Neural cell (in vitro differentiated cells): ENCODE data around the gene CC2D1A. TPM values are rescaled to one million over a fixed set of nuclear protein-coding genes. Genes with fewer than 3 reads are reported as not detected.

ENCODE experiments used
- H2AFZ ChIP-seq: fragments of 200-600, 300-800 bp; sonication (generic), shearing (Covaris generic); 2 replicates; pipeline ENCODE4 v1.6.0; 2014; ENCODE audit warnings: low read depth, mild to moderate bottlenecking, antibody characterized with exemption, low read length, moderate library complexity
- H3F3A ChIP-seq: fragments of 200-600 bp; shearing (Covaris generic); 2 replicates; pipeline ENCODE4 v1.6.1; 2016; ENCODE audit warnings: mild to moderate bottlenecking, moderate library complexity, mixed read lengths, antibody characterized with exemption, low read length; ENCODE audit not compliant: insufficient read depth, poor library complexity, severe bottlenecking
- H3K27ac ChIP-seq: fragments of 200-600, 300-800 bp; sonication (generic), shearing (Covaris generic); 2 replicates; pipeline ENCODE4 v1.5.1; 2014; ENCODE audit warnings: mild to moderate bottlenecking, low read length, moderate library complexity
- H3K27me3 ChIP-seq: fragments of 300-800, 200-600 bp; sonication (generic), shearing (Covaris generic); 2 replicates; pipeline ENCODE4 v1.6.0; 2014; ENCODE audit warnings: mild to moderate bottlenecking, low read depth, low read length, moderate library complexity; ENCODE audit not compliant: insufficient read depth
- H3K36me3 ChIP-seq: fragments of 300-800, 200-600 bp; sonication (generic), shearing (Covaris generic); 2 replicates; pipeline ENCODE4 v1.5.1; 2014; ENCODE audit warnings: mild to moderate bottlenecking, antibody characterized with exemption, low read length, moderate library complexity; ENCODE audit not compliant: insufficient read depth
- H3K4me2 ChIP-seq: fragments of 300-800, 200-600 bp; sonication (generic), shearing (Covaris generic); 2 replicates; pipeline ENCODE4 v1.6.0; 2014; ENCODE audit warnings: mild to moderate bottlenecking, low read length
- H3K4me3 ChIP-seq: fragments of 300-800, 200-600 bp; sonication (generic), shearing (Covaris generic); 2 replicates; pipeline ENCODE4 v1.5.1; 2014; ENCODE audit warnings: mild to moderate bottlenecking, low read length, moderate library complexity
- H3K79me2 ChIP-seq: fragments of 200-600 bp; shearing (Covaris generic); replicated peaks from 2 replicates; pipeline ENCODE4 v1.6.0; 2014; ENCODE audit warnings: mild to moderate bottlenecking, low read length, moderate library complexity; ENCODE audit not compliant: insufficient read depth
- H3K9ac ChIP-seq: fragments of 300-800, 200-600 bp; sonication (generic), shearing (Covaris generic); 2 replicates; pipeline ENCODE4 v1.6.1; 2016; ENCODE audit warnings: mild to moderate bottlenecking, low read length, mixed read lengths
- H3K9me2 ChIP-seq: fragments of 200-600 bp; shearing (Covaris generic); 2 replicates; pipeline ENCODE4 v1.6.1; 2016; ENCODE audit warnings: mild to moderate bottlenecking, low read length, mixed read lengths; ENCODE audit not compliant: insufficient read depth
- H3K9me3 ChIP-seq: fragments of 200-600, 300-800 bp; sonication (generic), shearing (Covaris generic); 2 replicates; pipeline ENCODE4 v1.6.1; 2016; ENCODE audit warnings: mild to moderate bottlenecking, mixed run types, low read length, moderate library complexity, mixed read lengths
- H4K20me1 ChIP-seq: fragments of 200-600 bp; shearing (Covaris generic); 2 replicates; pipeline ENCODE4 v1.6.1; 2016; ENCODE audit warnings: mild to moderate bottlenecking, mixed run types; ENCODE audit not compliant: insufficient read depth
- EP300 ChIP-seq: fragments of 450-650 bp; conservative IDR thresholded peaks from 2 replicates; pipeline ENCODE4 v1.6.1; 2014; ENCODE audit warnings: antibody characterized with exemption, mild to moderate bottlenecking, moderate library complexity; ENCODE audit not compliant: poor library complexity, severe bottlenecking
- EZH2 ChIP-seq: fragments of 200-600, 300-800 bp; shearing (Covaris generic), sonication (generic); IDR thresholded peaks from 2 replicates; pipeline ENCODE4 v1.6.1; 2014; ENCODE audit warnings: antibody characterized with exemption, low read length, borderline replicate concordance, mild to moderate bottlenecking; ENCODE audit not compliant: insufficient read depth, poor library complexity, severe bottlenecking
- MXI1 ChIP-seq: fragments of 450-650 bp; conservative IDR thresholded peaks from 2 replicates; pipeline ENCODE4 v1.6.1; 2014; ENCODE audit warnings: antibody characterized with exemption, mild to moderate bottlenecking; ENCODE audit not compliant: poor library complexity, severe bottlenecking
- POLR2AphosphoS5 ChIP-seq: IDR thresholded peaks from 2 replicates; pipeline ENCODE4 v1.6.1; 2012
- RAD21 ChIP-seq: fragments of 450-650 bp; conservative IDR thresholded peaks from 2 replicates; pipeline ENCODE4 v1.6.1; 2014; ENCODE audit warnings: antibody characterized with exemption, mild to moderate bottlenecking, moderate library complexity
- SMC3 ChIP-seq: fragments of 450-650 bp; conservative IDR thresholded peaks from 2 replicates; pipeline ENCODE4 v1.6.1; 2014; ENCODE audit warnings: antibody characterized with exemption, mild to moderate bottlenecking, moderate library complexity; ENCODE audit not compliant: poor library complexity
- TAF1 ChIP-seq: IDR thresholded peaks from 2 replicates; pipeline ENCODE4 v1.6.1; 2012; ENCODE audit warnings: low read depth
- polyA plus RNA-seq: library from polyadenylated mRNA; depleted of rRNA; stranded (reverse); fragments of >200 nt; gene quantifications from 2 replicates; pipeline ENCODE4 v1.2.3, GENCODE V29; 2014
- TF ChIP-seq, protein P1 (sequence below): fragments of 450-650 bp; IDR thresholded peaks from 2 replicates; pipeline ENCODE4 v1.5.1; 2014; ENCODE audit warnings: antibody characterized with exemption, mild to moderate bottlenecking, moderate library complexity; ENCODE audit not compliant: poor library complexity, severe bottlenecking
- TF ChIP-seq, protein P2 (sequence below): IDR thresholded peaks from 2 replicates; pipeline ENCODE4 v1.6.1; 2012; ENCODE audit warnings: borderline replicate concordance

The CC2D1A gene
- polyA plus RNA-seq, 1 donor from 2014 or later = 24.5 TPM

DNA sequence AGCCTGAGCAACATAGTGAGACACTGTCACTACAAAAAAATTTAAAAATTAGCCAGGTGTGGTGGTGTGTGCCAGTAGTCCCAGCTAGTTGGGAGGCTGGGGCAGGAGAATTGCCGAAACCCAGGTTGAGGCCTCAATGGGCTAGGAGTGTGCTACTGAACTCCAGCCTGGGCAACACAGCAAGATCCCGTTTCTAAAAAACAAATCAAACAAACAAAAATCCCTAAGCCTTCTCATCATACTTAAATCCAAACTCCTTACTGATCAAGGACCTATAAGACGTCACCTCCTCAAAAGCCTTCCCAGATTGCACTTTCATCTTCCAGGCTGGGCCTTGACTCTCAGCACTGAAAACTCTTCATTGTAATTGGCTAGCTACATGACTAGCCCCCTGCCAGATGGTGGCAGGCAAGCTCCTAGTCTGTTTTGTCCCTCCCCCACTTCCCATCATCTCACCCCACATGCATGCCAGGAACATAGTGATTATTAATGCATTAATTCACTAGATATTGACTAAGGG is 46.6 kb upstream of the CC2D1A start:
- no peak overlapping the region for H3K27ac ChIP-seq
- no peaks in the 10 kb centered on the region for H4K20me1 ChIP-seq
- no peak overlapping the region for H2AFZ ChIP-seq
- TF ChIP-seq SMC3 = no peak
- no peaks in the 10 kb centered on the region for H3K36me3 ChIP-seq
- no peak overlapping the region for H3K4me3 ChIP-seq
- no peaks in the 10 kb centered on the region for H3F3A ChIP-seq
- H3K4me2 ChIP-seq = no peak overlapping the region
- H3K27me3 ChIP-seq = no peaks in the 10 kb centered on the region
- H3K9me2 ChIP-seq = no peaks in the 10 kb centered on the region
- no peaks in the 10 kb centered on the region for H3K79me2 ChIP-seq
- H3K9ac ChIP-seq = no peak overlapping the region
- no peaks in the 10 kb centered on the region for H3K9me3 ChIP-seq

DNA sequence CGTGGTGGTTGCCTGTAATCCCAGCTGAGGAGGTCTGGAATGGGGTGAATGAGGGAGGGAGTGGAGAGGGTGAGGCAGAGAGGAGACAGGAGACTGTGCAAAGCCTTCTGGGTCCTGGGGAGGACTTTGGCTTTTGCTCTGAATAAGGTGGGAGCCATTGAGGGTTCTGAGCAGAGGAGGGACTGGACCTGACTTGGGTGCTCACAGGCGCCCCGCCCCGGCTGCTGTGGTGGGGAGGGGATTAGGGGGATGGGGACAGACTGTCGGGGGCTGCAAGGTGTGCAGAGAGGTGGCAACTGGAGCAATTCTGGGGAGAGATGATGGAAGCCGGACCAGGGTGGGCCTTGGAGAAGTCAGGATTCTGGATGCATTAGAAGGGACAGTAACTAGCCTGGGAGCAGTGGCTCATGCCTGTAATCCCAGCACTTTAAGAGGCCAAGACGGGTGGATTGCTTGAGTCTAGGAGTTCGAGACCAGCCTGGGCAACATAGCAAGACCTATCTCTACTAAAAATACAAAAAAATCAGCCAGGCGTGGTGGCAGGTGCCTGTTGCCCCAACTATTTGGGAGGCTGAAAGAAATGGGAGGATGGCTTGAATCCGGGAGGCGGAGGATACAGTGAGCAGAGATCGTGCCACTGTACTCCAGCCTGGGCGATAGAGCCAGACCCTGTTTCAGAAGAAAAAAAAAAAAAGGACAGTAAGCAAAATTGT is 45.2 kb upstream of the CC2D1A start:
- Histone ChIP-seq H4K20me1 (no peaks in the 10 kb centered on the region), H3K9me2 (no peaks in the 10 kb centered on the region), H3K27me3 (no peaks in the 10 kb centered on the region), H3K27ac (no peak overlapping the region), H3K36me3 (no peaks in the 10 kb centered on the region), H2AFZ (no peak overlapping the region), H3F3A (no peaks in the 10 kb centered on the region), H3K9ac (no peak overlapping the region), H3K4me2 (no peak overlapping the region), H3K9me3 (no peaks in the 10 kb centered on the region), H3K79me2 (no peaks in the 10 kb centered on the region), H3K4me3 (no peak overlapping the region)
- TF ChIP-seq EZH2 (no peak), POLR2AphosphoS5 (no peak), EP300 (no peak), SMC3 (no peak), RAD21 (no peak), MXI1 (no peak), TAF1 (no peak)
- TF ChIP-seq, protein P1, sequence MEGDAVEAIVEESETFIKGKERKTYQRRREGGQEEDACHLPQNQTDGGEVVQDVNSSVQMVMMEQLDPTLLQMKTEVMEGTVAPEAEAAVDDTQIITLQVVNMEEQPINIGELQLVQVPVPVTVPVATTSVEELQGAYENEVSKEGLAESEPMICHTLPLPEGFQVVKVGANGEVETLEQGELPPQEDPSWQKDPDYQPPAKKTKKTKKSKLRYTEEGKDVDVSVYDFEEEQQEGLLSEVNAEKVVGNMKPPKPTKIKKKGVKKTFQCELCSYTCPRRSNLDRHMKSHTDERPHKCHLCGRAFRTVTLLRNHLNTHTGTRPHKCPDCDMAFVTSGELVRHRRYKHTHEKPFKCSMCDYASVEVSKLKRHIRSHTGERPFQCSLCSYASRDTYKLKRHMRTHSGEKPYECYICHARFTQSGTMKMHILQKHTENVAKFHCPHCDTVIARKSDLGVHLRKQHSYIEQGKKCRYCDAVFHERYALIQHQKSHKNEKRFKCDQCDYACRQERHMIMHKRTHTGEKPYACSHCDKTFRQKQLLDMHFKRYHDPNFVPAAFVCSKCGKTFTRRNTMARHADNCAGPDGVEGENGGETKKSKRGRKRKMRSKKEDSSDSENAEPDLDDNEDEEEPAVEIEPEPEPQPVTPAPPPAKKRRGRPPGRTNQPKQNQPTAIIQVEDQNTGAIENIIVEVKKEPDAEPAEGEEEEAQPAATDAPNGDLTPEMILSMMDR = no peak
- TF ChIP-seq, protein P2, sequence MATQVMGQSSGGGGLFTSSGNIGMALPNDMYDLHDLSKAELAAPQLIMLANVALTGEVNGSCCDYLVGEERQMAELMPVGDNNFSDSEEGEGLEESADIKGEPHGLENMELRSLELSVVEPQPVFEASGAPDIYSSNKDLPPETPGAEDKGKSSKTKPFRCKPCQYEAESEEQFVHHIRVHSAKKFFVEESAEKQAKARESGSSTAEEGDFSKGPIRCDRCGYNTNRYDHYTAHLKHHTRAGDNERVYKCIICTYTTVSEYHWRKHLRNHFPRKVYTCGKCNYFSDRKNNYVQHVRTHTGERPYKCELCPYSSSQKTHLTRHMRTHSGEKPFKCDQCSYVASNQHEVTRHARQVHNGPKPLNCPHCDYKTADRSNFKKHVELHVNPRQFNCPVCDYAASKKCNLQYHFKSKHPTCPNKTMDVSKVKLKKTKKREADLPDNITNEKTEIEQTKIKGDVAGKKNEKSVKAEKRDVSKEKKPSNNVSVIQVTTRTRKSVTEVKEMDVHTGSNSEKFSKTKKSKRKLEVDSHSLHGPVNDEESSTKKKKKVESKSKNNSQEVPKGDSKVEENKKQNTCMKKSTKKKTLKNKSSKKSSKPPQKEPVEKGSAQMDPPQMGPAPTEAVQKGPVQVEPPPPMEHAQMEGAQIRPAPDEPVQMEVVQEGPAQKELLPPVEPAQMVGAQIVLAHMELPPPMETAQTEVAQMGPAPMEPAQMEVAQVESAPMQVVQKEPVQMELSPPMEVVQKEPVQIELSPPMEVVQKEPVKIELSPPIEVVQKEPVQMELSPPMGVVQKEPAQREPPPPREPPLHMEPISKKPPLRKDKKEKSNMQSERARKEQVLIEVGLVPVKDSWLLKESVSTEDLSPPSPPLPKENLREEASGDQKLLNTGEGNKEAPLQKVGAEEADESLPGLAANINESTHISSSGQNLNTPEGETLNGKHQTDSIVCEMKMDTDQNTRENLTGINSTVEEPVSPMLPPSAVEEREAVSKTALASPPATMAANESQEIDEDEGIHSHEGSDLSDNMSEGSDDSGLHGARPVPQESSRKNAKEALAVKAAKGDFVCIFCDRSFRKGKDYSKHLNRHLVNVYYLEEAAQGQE = no peak
